Motor neuron (in vitro differentiated cells): ENCODE results near the gene CTSG. TPM values are rescaled to one million over a fixed set of nuclear protein-coding genes. Genes with fewer than 3 reads are reported as not detected.
"Not testable (repeated sequence)": the region's sequence is repeated elsewhere in the genome, so short reads cannot be mapped to it uniquely, and the experiment has no call there.

Source experiments
- ATAC-seq, 8 experiments: fragments of 200-7000 bp; cut with Tn5 transposase; replicated peaks in 6 of 8; 2 replicates each; pipeline ENCODE4 v1.8.0; 2021; ENCODE audit warnings: mild to moderate bottlenecking in 8 of 8, moderate library complexity in 8 of 8
- H3K27ac ChIP-seq, 2 donors: fragments of 250-450 bp; sonication (Bioruptor Pico); 2 replicates each; pipeline ENCODE4 v1.9.0; 2021; ENCODE audit warnings: antibody characterized with exemption in 2 of 2, mild to moderate bottlenecking in 2 of 2, moderate library complexity in 1 of 2
- H3K4me1 ChIP-seq, 2 donors: fragments of 250-450 bp; sonication (Bioruptor Pico); replicated peaks in 1 of 2; 2 replicates each; pipeline ENCODE4 v1.6.1; 2021; ENCODE audit warnings: antibody characterized with exemption in 2 of 2, mild to moderate bottlenecking in 2 of 2, moderate library complexity in 1 of 2
- H3K4me3 ChIP-seq, 5 donors: fragments of 250-450 bp; sonication (Bioruptor Pico); 2 replicates each; pipeline ENCODE4 v1.9.0; 2021; ENCODE audit warnings: antibody characterized with exemption in 5 of 5, mild to moderate bottlenecking in 5 of 5, moderate library complexity in 4 of 5
- WGBS, 10 experiments: fragments of 450-650 bp; shearing (Covaris generic); methylation state at CpG; one replicate each; pipeline ENCODE4 v1.0.0; 2022; 5-methylcytosine and 5-hydroxymethylcytosine counted together
- in situ Hi-C, 9 experiments: fragments of 400-800 bp; cut with MboI; loops; one replicate each; pipeline ENCODE4 v1.15.0; 2021; ENCODE audit warnings: low sequenced_read_pairs in 9 of 9, low pct_unique_long_range_greater_than_20kb in 2 of 9; ENCODE audit not compliant: unreplicated experiment in 9 of 9
- total RNA-seq, 8 experiments: library from RNA; unstranded; fragments of 300-600 nt; gene quantifications; 2 replicates each; pipeline versions ENCODE4 v1.2.3 to v1.2.4, GENCODE V29; 2022

CTSG gene
- total RNA-seq: 1 to 10 TPM in 2 of 8 experiments, under 1 TPM in 3, not detected in 3; 0.25 to 1.4 (median 0.85) TPM

GRCh38 chr14:24576182-24576581 lies at the start of gene CTSG:
TSS of gene CTSG (minus strand) at chr14:24576250. CDS start at chr14:24576223, 27 bp downstream.
- Histone ChIP-seq H3K4me3 (no peak within 1 kb of the TSS), H3K4me1 (peaks cover 0 to 3% of the 10 kb centered on the region in 2 donors), H3K27ac (no peak within 1 kb of the TSS)
- WGBS, 10 experiments: 37 to 100% (median 83%) methylated on average over 2 to 3 of the region's 3 CpGs; no CpG with 5 or more reads in 7 of the 10 experiments
- in situ Hi-C loops: loop anchor here in 1 of 9 experiments (25.0 kb wide), 1 partner anchor 89 kb away; no protein-coding TSS in a partner anchor
- no peak for ATAC-seq

GRCh38 chr14:24613747-24614146 lies 37.7 kb upstream of the CTSG start:
- 17 to 100% (median 80%) methylated on average over 1 to 2 of the region's 2 CpGs; no CpG with 5 or more reads in 1 of the 10 experiments for WGBS, 10 experiments
- no peak overlapping the region for H3K27ac ChIP-seq
- in situ Hi-C loops: no loop called here
- no peak overlapping the region for H3K4me3 ChIP-seq
- ATAC-seq: no peak
- H3K4me1 ChIP-seq: no peaks in the 10 kb centered on the region

- Histone ChIP-seq H3K27ac (no peak overlapping the region), H3K4me1 (peaks cover 0 to 3% of the 10 kb centered on the region in 2 donors), H3K4me3 (no peak overlapping the region)
- in situ Hi-C loops: no loop called here
- no peak for ATAC-seq
- WGBS, 10 experiments: 0 to 80% (median 17%) methylated on average over 1 of the region's 1 CpG; no CpG with 5 or more reads in 3 of the 10 experiments
Observed at GRCh38 chr14:24613241-24613640, 37.2 kb upstream of the CTSG start.

GRCh38 chr14:24612196-24612595 lies 36.1 kb upstream of the CTSG start:
- no peak overlapping the region for H3K4me3 ChIP-seq
- peaks cover 0 to 10% of the 10 kb centered on the region in 2 donors for H3K4me1 ChIP-seq
- no peak overlapping the region for H3K27ac ChIP-seq
- in situ Hi-C loops: no loop called here
- peak in 2 of 8 experiments; percentile 38 to 39 for ATAC-seq

- 0 to 100% (median 79%) methylated on average over 1 to 2 of the region's 2 CpGs; no CpG with 5 or more reads in 4 of the 10 experiments for WGBS, 10 experiments
- in situ Hi-C loops: no loop called here
- ATAC-seq: no peak
- H3K4me1 ChIP-seq: peaks cover 0 to 12% of the 10 kb centered on the region in 2 donors
- no peak within 1 kb of the TSS for H3K27ac ChIP-seq
- H3K4me3 ChIP-seq: no peak within 1 kb of the TSS
Observed at GRCh38 chr14:24609655-24610344, 33.8 kb upstream of the CTSG start, which contains the start of gene GZMH. TSS of gene GZMH (minus strand) at chr14:24609685. CDS start at chr14:24609613, 72 bp downstream.

GRCh38 chr14:24607635-24608514 lies 31.8 kb upstream of the CTSG start:
- 10 to 83% (median 54%) methylated on average over 1 to 6 of the region's 8 CpGs for WGBS, 10 experiments
- Histone ChIP-seq H3K4me3 (no peak overlapping the region), H3K4me1 (peaks cover 0 to 12% of the 10 kb centered on the region in 2 donors), H3K27ac (no peak overlapping the region)
- in situ Hi-C loops: no loop called here
- ATAC-seq: no peak

GRCh38 chr14:24607081-24607480 lies 31.0 kb upstream of the CTSG start:
- in situ Hi-C loops: no loop called here
- Histone ChIP-seq H3K27ac (no peak overlapping the region), H3K4me3 (no peak overlapping the region), H3K4me1 (peaks cover 0 to 12% of the 10 kb centered on the region in 2 donors)
- 20 to 76% (median 42%) methylated on average over 1 to 3 of the region's 4 CpGs; no CpG with 5 or more reads in 6 of the 10 experiments for WGBS, 10 experiments
- no peak for ATAC-seq

- H3K4me1 ChIP-seq: peaks cover 0 to 12% of the 10 kb centered on the region in 2 donors
- H3K4me3 ChIP-seq: no peak overlapping the region
- peak in 5 of 8 experiments; percentile 13 to 54 (median 38) for ATAC-seq
- H3K27ac ChIP-seq: no peak overlapping the region
- in situ Hi-C loops: no loop called here
- whole genome bisulfite sequencing, 10 experiments: 7 to 100% (median 56%) methylated on average over 1 to 3 of the region's 3 CpGs; no CpG with 5 or more reads in 1 of the 10 experiments
Observed at GRCh38 chr14:24606297-24606696, 30.2 kb upstream of the CTSG start.

- in situ Hi-C loops: no loop called here
- H3K4me3 ChIP-seq: no peak overlapping the region
- H3K27ac ChIP-seq: no peak overlapping the region
- WGBS, 10 experiments: 0 to 100% (median 67%) methylated on average over 1 to 3 of the region's 3 CpGs; no CpG with 5 or more reads in 3 of the 10 experiments
- peak in 3 of 8 experiments; percentile 80 to 90 (median 84) for ATAC-seq
- H3K4me1 ChIP-seq: peaks cover 0 to 12% of the 10 kb centered on the region in 2 donors
Observed at GRCh38 chr14:24605435-24606190, 29.6 kb upstream of the CTSG start.

- no peaks in the 10 kb centered on the region for H3K4me1 ChIP-seq
- no peak overlapping the region for H3K4me3 ChIP-seq
- in situ Hi-C loops: loop anchor here in 1 of 9 experiments (25.0 kb wide), 1 partner anchor 110 kb away; no protein-coding TSS in a partner anchor
- ATAC-seq: no peak
- no peak overlapping the region for H3K27ac ChIP-seq
Observed at GRCh38 chr14:24597403-24597802, 21.4 kb upstream of the CTSG start.

GRCh38 chr14:24595073-24595808 lies 19.2 kb upstream of the CTSG start:
- WGBS, 10 experiments: 0 to 80% (median 67%) methylated on average over 1 to 2 of the region's 3 CpGs; no CpG with 5 or more reads in 5 of the 10 experiments
- in situ Hi-C loops: loop anchor here in 1 of 9 experiments (25.0 kb wide), 1 partner anchor 108 kb away; no protein-coding TSS in a partner anchor
- Histone ChIP-seq H3K4me3 (no peak overlapping the region), H3K4me1 (no peaks in the 10 kb centered on the region), H3K27ac (no peak overlapping the region)
- ATAC-seq: peak in 3 of 8 experiments; percentile 89 to 94 (median 94)

- not testable (repeated sequence) for H3K27ac ChIP-seq, H3K4me3 ChIP-seq, H3K4me1 ChIP-seq, ATAC-seq
- 9 to 100% (median 59%) methylated on average over 1 to 2 of the region's 2 CpGs for WGBS, 10 experiments
- in situ Hi-C loops: loop anchor here in 1 of 9 experiments (25.0 kb wide), 1 partner anchor 104 kb away; no protein-coding TSS in a partner anchor
Observed at GRCh38 chr14:24591004-24591403, 15.0 kb upstream of the CTSG start.
